Osteoblast (primary cell): ENCODE data around the gene VPS37C. TPM values are rescaled to one million over a fixed set of nuclear protein-coding genes. Genes with fewer than 3 reads are reported as not detected.

Experiments used
- DNase-seq: peaks from one replicate; pipeline ENCODE4 v3.0.0; 2011; ENCODE audit warnings: low spot score, mixed read lengths; ENCODE audit not compliant: insufficient read length; ENCODE audit errors: missing footprints
- H2AFZ ChIP-seq: 2 replicates; pipeline ENCODE4 v1.6.0; 2011; ENCODE audit warnings: mild to moderate bottlenecking, low read length
- H3K27ac ChIP-seq: 2 replicates; pipeline ENCODE4 v1.5.1; 2011; ENCODE audit warnings: mild to moderate bottlenecking, low read depth, low read length, moderate library complexity
- H3K27me3 ChIP-seq: 2 replicates; pipeline ENCODE4 v1.6.0; 2012; ENCODE audit warnings: mild to moderate bottlenecking, control low read depth, inconsistent platforms, low read length, moderate library complexity; ENCODE audit not compliant: insufficient read depth
- H3K36me3 ChIP-seq: 2 replicates; pipeline ENCODE4 v1.5.1; 2011; ENCODE audit warnings: mild to moderate bottlenecking, low read length, control low read depth, moderate library complexity; ENCODE audit not compliant: insufficient read depth
- H3K4me1 ChIP-seq: 2 replicates; pipeline ENCODE4 v1.5.1; 2011; ENCODE audit warnings: mild to moderate bottlenecking, low read length, control low read depth, moderate library complexity; ENCODE audit not compliant: insufficient read depth
- H3K4me2 ChIP-seq: 2 replicates; pipeline ENCODE4 v1.6.0; 2011; ENCODE audit warnings: mild to moderate bottlenecking, low read length; ENCODE audit not compliant: insufficient read depth
- H3K4me3 ChIP-seq: fragments of 200-600 bp; sonication (generic); 3 replicates; pipeline ENCODE4 v1.5.1; 2012; ENCODE audit warnings: mild to moderate bottlenecking, low read length, inconsistent platforms; ENCODE audit not compliant: insufficient read depth
- H3K79me2 ChIP-seq: 2 replicates; pipeline ENCODE4 v1.6.0; 2012; ENCODE audit warnings: mild to moderate bottlenecking, low read length, control low read depth, inconsistent platforms; ENCODE audit not compliant: insufficient read depth
- H3K9me3 ChIP-seq: 2 replicates; pipeline ENCODE4 v1.5.1; 2011; ENCODE audit warnings: low read depth, low read length, control low read depth
- H4K20me1 ChIP-seq: 2 replicates; pipeline ENCODE4 v1.6.0; 2012; ENCODE audit warnings: mild to moderate bottlenecking, low read length, control low read depth; ENCODE audit not compliant: insufficient read depth
- total RNA-seq: library from RNA; depleted of rRNA; stranded (reverse); fragments of >200 nt; gene quantifications from 2 replicates; pipeline ENCODE4 v1.2.3, GENCODE V29; 2012
- TF ChIP-seq, protein P1 (sequence below): IDR thresholded peaks from 2 replicates; pipeline ENCODE4 v1.5.1; 2011; ENCODE audit warnings: mild to moderate bottlenecking, low read depth, low read length, moderate library complexity; ENCODE audit errors: extremely low read depth

Gene VPS37C
- total RNA-seq, 1 donor, result 19.2 TPM

DNA sequence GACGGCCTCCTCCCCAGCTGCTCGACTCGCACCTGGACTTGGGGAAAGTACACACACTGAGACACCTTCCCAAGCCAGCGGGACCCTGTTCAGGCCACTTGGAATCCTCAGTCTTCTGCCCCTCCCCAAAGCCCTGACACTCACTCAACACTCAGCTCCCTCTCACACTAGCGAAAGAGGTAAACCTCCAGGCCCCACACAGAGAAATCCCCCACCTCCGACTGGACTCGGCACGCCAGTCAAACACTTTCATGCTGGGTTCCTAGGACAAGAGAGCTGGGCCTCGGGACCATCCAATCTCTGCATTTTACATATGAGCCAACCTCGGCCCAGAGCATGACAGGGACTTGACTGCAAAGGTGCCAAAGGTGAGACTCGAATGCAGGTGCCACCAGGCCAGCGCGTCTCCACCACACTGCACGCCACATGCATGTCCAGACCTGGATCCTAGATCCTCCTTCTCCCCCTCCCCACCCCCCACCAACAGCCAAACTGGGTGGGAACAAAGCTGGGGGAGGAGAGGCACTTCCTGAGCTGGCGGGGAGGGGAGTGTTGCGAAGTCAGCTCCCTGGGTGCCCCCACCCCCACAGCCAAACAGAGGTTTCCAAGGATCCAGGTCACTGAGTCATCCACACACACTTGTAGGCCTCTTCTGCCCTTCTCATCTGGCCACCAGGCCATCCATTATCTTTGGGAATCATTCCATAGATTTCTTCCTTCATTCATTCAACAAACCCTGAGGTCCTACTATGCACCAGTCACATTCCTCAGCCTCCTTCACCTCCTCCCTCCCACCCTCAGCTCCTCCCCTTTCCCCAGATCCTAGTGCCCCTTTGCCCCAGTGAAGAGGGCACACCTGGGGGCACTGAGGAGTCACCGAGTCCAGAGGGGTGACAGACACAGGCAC, 69.6 kb downstream of the VPS37C start:
- H2AFZ ChIP-seq, result no peak overlapping the region
- H3K4me2 ChIP-seq, result no peak overlapping the region
- no peaks in the 10 kb centered on the region for H3K4me1 ChIP-seq
- H3K27me3 ChIP-seq, result no peaks in the 10 kb centered on the region
- TF ChIP-seq, protein P1, sequence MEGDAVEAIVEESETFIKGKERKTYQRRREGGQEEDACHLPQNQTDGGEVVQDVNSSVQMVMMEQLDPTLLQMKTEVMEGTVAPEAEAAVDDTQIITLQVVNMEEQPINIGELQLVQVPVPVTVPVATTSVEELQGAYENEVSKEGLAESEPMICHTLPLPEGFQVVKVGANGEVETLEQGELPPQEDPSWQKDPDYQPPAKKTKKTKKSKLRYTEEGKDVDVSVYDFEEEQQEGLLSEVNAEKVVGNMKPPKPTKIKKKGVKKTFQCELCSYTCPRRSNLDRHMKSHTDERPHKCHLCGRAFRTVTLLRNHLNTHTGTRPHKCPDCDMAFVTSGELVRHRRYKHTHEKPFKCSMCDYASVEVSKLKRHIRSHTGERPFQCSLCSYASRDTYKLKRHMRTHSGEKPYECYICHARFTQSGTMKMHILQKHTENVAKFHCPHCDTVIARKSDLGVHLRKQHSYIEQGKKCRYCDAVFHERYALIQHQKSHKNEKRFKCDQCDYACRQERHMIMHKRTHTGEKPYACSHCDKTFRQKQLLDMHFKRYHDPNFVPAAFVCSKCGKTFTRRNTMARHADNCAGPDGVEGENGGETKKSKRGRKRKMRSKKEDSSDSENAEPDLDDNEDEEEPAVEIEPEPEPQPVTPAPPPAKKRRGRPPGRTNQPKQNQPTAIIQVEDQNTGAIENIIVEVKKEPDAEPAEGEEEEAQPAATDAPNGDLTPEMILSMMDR, result no peak
- no peaks in the 10 kb centered on the region for H3K9me3 ChIP-seq
- no peaks in the 10 kb centered on the region for H4K20me1 ChIP-seq
- no peak overlapping the region for H3K27ac ChIP-seq
- no peaks in the 10 kb centered on the region for H3K36me3 ChIP-seq
- DNase-seq, result no peak
- no peaks in the 10 kb centered on the region for H3K79me2 ChIP-seq
- H3K4me3 ChIP-seq, result no peak overlapping the region

DNA sequence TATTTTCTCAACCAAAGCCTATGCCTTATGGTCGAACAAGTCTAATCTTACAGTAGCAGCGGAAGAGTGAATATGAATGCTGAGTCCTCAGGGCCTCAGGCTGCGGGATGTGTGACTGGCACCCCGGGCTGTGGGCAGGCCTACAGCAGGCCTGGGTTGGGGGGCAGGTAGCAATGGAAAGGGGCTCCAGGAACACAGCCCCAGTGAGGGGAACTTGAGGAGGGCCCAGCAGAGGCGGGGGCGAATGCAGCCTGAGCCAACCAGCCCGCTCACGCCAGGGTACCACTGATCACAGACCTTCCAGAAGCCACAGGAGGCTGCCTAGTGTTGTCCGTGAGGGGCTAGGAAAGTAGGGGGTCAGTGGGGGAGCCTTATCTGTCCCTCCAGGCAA, 70.2 kb downstream of the VPS37C start:
- no peak overlapping the region for H3K4me2 ChIP-seq
- no peaks in the 10 kb centered on the region for H3K4me1 ChIP-seq
- no peak for DNase-seq
- no peaks in the 10 kb centered on the region for H4K20me1 ChIP-seq
- TF ChIP-seq, protein P1, result no peak
- no peak overlapping the region for H3K27ac ChIP-seq
- no peaks in the 10 kb centered on the region for H3K79me2 ChIP-seq
- H3K27me3 ChIP-seq, result no peaks in the 10 kb centered on the region
- H3K4me3 ChIP-seq, result no peak overlapping the region
- H3K36me3 ChIP-seq, result no peaks in the 10 kb centered on the region
- no peak overlapping the region for H2AFZ ChIP-seq
- no peaks in the 10 kb centered on the region for H3K9me3 ChIP-seq

DNA sequence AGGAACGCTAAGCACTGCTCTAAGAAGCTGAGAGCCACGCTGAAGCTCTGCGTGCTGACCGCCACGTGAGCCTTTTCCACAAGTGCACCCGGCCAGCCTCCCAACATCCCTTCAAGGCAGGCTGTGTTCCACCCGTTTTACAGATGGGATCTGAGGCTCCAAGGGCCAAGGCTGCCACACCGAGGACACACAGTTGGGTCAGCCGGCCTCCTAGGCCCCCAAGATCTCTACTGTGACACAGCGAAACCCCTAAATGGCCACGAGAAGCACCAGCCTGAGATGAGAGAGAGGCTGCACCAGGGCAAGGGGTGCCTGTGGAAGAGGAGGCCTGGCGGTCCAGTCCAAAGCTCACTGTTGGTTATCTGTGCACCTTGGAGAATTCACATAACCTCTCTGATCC, 70.7 kb downstream of the VPS37C start:
- Histone ChIP-seq H3K79me2 (no peaks in the 10 kb centered on the region), H4K20me1 (no peaks in the 10 kb centered on the region), H3K27me3 (no peaks in the 10 kb centered on the region), H3K27ac (no peak overlapping the region), H3K36me3 (no peaks in the 10 kb centered on the region), H3K4me3 (no peak overlapping the region), H3K9me3 (no peaks in the 10 kb centered on the region), H3K4me1 (no peaks in the 10 kb centered on the region), H2AFZ (no peak overlapping the region), H3K4me2 (no peak overlapping the region)
- TF ChIP-seq, protein P1, result no peak
- no peak for DNase-seq

DNA sequence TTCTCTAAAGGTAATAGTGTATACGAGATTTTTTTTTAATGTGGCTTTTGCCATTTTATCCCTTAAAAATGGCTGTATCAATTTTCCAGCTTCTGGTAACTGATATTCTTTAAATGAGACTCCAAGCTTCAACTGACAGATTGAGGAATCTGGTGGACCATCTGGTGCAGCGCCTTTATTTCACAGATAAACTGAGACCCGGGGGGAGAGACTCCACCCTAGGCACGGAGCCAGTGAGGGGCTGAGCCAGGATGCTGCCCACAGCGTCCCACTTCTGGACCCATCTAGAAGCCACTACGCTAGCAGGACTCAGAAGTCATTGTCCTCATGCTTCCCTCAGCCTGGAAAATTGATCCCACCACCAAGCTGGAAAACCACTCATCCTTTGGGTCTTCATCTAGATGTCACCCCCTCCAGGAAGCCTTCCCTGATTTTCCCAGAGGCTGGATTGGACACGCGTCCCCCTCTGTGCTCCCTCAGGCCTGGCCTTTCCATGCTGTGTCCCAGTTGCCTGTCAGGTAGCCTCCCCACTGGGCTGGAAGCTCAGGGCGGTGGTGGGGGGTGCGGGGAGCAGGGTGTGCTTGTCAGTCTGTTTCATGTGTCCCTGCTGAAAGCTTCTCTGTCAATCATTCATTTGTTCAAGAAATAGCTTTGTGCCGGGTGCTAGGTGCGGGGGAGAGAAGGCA, 71.3 kb downstream of the VPS37C start:
- H2AFZ ChIP-seq, result no peak overlapping the region

More for the DNA sequence above, 71.3 kb downstream of the VPS37C start:
- H3K4me3 ChIP-seq, result no peak overlapping the region
- H3K27me3 ChIP-seq, result no peaks in the 10 kb centered on the region
- H3K9me3 ChIP-seq, result no peaks in the 10 kb centered on the region
- DNase-seq, result no peak
- H3K4me1 ChIP-seq, result no peaks in the 10 kb centered on the region
- no peaks in the 10 kb centered on the region for H3K36me3 ChIP-seq
- TF ChIP-seq, protein P1, result no peak
- no peak overlapping the region for H3K4me2 ChIP-seq
- H3K27ac ChIP-seq, result no peak overlapping the region
- H4K20me1 ChIP-seq, result no peaks in the 10 kb centered on the region
- no peaks in the 10 kb centered on the region for H3K79me2 ChIP-seq
